Uterus (tissue), 4 donors: ENCODE results near the gene FGF9. TPM values are rescaled to one million over a fixed set of nuclear protein-coding genes. Genes with fewer than 3 reads are reported as not detected.

Experiments
- DNase-seq, 2 donors: peaks; one replicate each; pipeline ENCODE4 v3.0.0-alpha.2; 2019 to 2020
- H3K27ac ChIP-seq, 2 donors: fragments of 200-600 bp; sonication (generic); 1 replicate in 1 of 2; 2 replicates in 1 of 2; pipeline ENCODE4 v1.5.1; 2016 to 2018
- H3K27me3 ChIP-seq, 2 donors: fragments of 200-600 bp; sonication (generic); one replicate each; pipeline ENCODE4 v1.5.1; 2018 to 2019; ENCODE audit warnings: control low read depth in 1 of 2
- H3K36me3 ChIP-seq, 2 donors: fragments of 200-600 bp; sonication (generic); one replicate each; pipeline ENCODE4 v1.5.1; 2019; ENCODE audit warnings: control low read depth in 1 of 2
- H3K4me1 ChIP-seq, 2 donors: fragments of 200-600 bp; sonication (generic); one replicate each; pipeline ENCODE4 v1.5.1; 2018 to 2019; ENCODE audit warnings: control low read depth in 1 of 2
- H3K4me3 ChIP-seq, 2 donors: fragments of 200-600 bp; sonication (generic); 1 replicate in 1 of 2; 2 replicates in 1 of 2; pipeline ENCODE4 v1.5.1; 2018 to 2019; ENCODE audit warnings: mild to moderate bottlenecking in 1 of 2
- H3K9me3 ChIP-seq, 2 donors: fragments of 200-600 bp; sonication (generic); one replicate each; pipeline ENCODE4 v1.5.1; 2019; ENCODE audit warnings: control low read depth in 1 of 2
- CTCF ChIP-seq, 4 experiments: fragments of 200-600 bp in 2 of 4; fragments of 450-650 bp in 2 of 4; sonication (generic) in 2 of 4; IDR thresholded peaks; one replicate each; pipeline ENCODE4 v1.5.1; 2016 to 2019; ENCODE audit warnings: antibody characterized with exemption in 4 of 4, mild to moderate bottlenecking in 2 of 4, moderate library complexity in 1 of 4
- POLR2A ChIP-seq, 2 donors: fragments of 450-650 bp; IDR thresholded peaks; one replicate each; pipeline ENCODE4 v1.6.1; 2016; ENCODE audit warnings: antibody characterized with exemption in 2 of 2, mild to moderate bottlenecking in 1 of 2, moderate library complexity in 1 of 2
- intact Hi-C: fragments of 100-400 bp; cut with DNase I; formaldehyde crosslinking; loops from one replicate; pipeline ENCODE4 v1.15.1; 2023; ENCODE audit warnings: low total_unique reads
- total RNA-seq, 4 donors: library from RNA; depleted of rRNA in 3 of 4; stranded (reverse); fragments of >200 nt in 3 of 4; gene quantifications; one replicate each; pipeline versions ENCODE4 v1.1.0 to v1.2.4, GENCODE V29; 2014 to 2023
- donor health status: DM: yes; HTN: yes; CAD: no.

Gene FGF9
- total RNA-seq, 4 donors from 2014 or later, result 0.51 to 30.7 (median 0.83) TPM

GRCh38 chr13:21688056-21688455, 17.2 kb downstream of the FGF9 start:
- intact Hi-C loops, result no loop called here
- no peaks in the 10 kb centered on the region for H3K27me3 ChIP-seq

GRCh38 chr13:21689097-21689496, 18.2 kb downstream of the FGF9 start:
- Histone ChIP-seq H3K27me3 (no peaks in the 10 kb centered on the region), H3K9me3 (no peaks in the 10 kb centered on the region), H3K36me3 (no peaks in the 10 kb centered on the region), H3K4me1 (no peaks in the 10 kb centered on the region), H3K27ac (no peak overlapping the region), H3K4me3 (no peak overlapping the region)
- intact Hi-C loops, result no loop called here
- TF ChIP-seq CTCF (IDR thresholded peaks at IDR 0.05), result no peak
- TF ChIP-seq POLR2A (IDR thresholded peaks at IDR 0.05), result no peak
- DNase-seq, result no peak

More at GRCh38 chr13:21688056-21688455, 17.2 kb downstream of the FGF9 start:
- Histone ChIP-seq H3K4me1 (no peaks in the 10 kb centered on the region), H3K27ac (no peak overlapping the region), H3K36me3 (no peaks in the 10 kb centered on the region), H3K9me3 (no peaks in the 10 kb centered on the region), H3K4me3 (no peak overlapping the region)
- TF ChIP-seq POLR2A (IDR thresholded peaks at IDR 0.05), result no peak
- TF ChIP-seq CTCF (IDR thresholded peaks at IDR 0.05), result no peak
- DNase-seq, result no peak

GRCh38 chr13:21690955-21691354, 20.1 kb downstream of the FGF9 start:
- H3K27ac ChIP-seq, result no peak overlapping the region
- no peaks in the 10 kb centered on the region for H3K9me3 ChIP-seq
- no peaks in the 10 kb centered on the region for H3K4me1 ChIP-seq
- no peak for DNase-seq
- intact Hi-C loops, result no loop called here
- H3K27me3 ChIP-seq, result no peaks in the 10 kb centered on the region
- H3K36me3 ChIP-seq, result no peaks in the 10 kb centered on the region
- TF ChIP-seq POLR2A (IDR thresholded peaks at IDR 0.05) (no peak), CTCF (IDR thresholded peaks at IDR 0.05) (no peak)
- no peak overlapping the region for H3K4me3 ChIP-seq

GRCh38 chr13:21691500-21691899, 20.6 kb downstream of the FGF9 start:
- TF ChIP-seq CTCF (IDR thresholded peaks at IDR 0.05), result no peak
- TF ChIP-seq POLR2A (IDR thresholded peaks at IDR 0.05), result no peak
- Histone ChIP-seq H3K4me1 (no peaks in the 10 kb centered on the region), H3K36me3 (no peaks in the 10 kb centered on the region), H3K27ac (no peak overlapping the region), H3K4me3 (no peak overlapping the region), H3K9me3 (no peaks in the 10 kb centered on the region), H3K27me3 (no peaks in the 10 kb centered on the region)
- DNase-seq, result no peak
- intact Hi-C loops, result no loop called here

GRCh38 chr13:21691928-21692327, 21.1 kb downstream of the FGF9 start:
- intact Hi-C loops, result no loop called here
- DNase-seq, result no peak

More at GRCh38 chr13:21691928-21692327, 21.1 kb downstream of the FGF9 start:
- TF ChIP-seq POLR2A (IDR thresholded peaks at IDR 0.05) (no peak), CTCF (IDR thresholded peaks at IDR 0.05) (no peak)
- Histone ChIP-seq H3K9me3 (no peaks in the 10 kb centered on the region), H3K27me3 (no peaks in the 10 kb centered on the region), H3K36me3 (no peaks in the 10 kb centered on the region), H3K27ac (no peak overlapping the region), H3K4me1 (no peaks in the 10 kb centered on the region), H3K4me3 (no peak overlapping the region)
